ENCODE measurements around the gene SH3YL1.

SH3YL1 gene

DNA sequence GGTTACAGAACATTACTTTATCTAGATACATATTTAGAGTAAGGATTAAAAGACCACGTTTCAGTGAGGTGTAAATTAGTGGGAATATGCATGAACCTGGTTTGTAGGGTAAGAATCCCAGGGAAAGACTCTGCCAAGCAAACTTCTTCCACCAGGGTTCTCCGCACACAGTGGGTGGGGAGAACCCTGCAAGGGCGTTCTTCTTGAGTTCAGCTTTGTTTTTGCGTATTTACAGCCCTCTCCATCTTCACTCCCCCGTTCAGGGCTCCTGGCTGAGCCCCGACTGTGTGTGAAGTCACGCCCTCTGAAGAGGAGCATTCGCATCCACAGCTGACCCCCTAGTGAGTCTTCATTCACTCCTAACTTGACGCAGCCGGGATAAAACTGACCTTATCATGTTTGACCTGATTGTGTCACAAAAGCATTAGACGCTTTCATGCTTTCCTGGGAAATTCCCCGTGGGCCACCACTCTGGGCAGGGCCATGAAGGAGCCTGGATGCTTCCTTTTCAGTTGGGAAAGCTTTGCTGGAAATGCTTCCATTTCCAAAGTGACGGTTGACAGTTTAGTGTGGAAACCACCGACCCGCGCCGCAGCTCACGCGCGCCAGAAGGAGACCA lies 23.1 kb upstream of the SH3YL1 start:
- TF ChIP-seq, protein P1, sequence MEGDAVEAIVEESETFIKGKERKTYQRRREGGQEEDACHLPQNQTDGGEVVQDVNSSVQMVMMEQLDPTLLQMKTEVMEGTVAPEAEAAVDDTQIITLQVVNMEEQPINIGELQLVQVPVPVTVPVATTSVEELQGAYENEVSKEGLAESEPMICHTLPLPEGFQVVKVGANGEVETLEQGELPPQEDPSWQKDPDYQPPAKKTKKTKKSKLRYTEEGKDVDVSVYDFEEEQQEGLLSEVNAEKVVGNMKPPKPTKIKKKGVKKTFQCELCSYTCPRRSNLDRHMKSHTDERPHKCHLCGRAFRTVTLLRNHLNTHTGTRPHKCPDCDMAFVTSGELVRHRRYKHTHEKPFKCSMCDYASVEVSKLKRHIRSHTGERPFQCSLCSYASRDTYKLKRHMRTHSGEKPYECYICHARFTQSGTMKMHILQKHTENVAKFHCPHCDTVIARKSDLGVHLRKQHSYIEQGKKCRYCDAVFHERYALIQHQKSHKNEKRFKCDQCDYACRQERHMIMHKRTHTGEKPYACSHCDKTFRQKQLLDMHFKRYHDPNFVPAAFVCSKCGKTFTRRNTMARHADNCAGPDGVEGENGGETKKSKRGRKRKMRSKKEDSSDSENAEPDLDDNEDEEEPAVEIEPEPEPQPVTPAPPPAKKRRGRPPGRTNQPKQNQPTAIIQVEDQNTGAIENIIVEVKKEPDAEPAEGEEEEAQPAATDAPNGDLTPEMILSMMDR (IDR thresholded peaks at IDR 0.05; ENCODE audit: borderline replicate concordance, control extremely low read depth, extremely low read depth, insufficient read depth, missing control alignments), result no peak
- in situ Hi-C loops (cut with MboI; ENCODE audit: low sequenced_read_pairs, unreplicated experiment), result no loop called here
- DNase-seq (ENCODE audit: low spot score), result no peak

DNA sequence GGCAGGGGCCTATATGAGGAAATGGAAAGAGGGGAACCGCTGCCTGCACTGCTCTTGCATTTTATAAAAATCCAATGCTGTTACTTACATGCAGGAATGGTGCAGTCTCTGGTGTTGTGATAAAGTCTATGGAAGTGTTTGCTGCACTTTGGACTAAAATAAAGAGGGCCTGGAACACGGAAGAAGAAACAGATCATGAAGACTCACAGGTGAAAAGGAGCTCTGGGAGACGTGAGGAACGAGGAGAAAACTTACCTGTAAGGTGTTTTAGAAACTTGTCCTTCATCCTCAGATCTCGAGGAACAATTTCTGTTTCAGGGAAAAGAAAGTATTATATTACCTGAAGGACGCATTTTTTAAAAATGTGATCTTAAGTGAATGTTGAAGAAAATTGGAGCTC lies 22.2 kb upstream of the SH3YL1 start:
- TF ChIP-seq, protein P1 (IDR thresholded peaks at IDR 0.05; ENCODE audit: borderline replicate concordance, control extremely low read depth, extremely low read depth, insufficient read depth, missing control alignments), result no peak
- in situ Hi-C loops (cut with MboI; ENCODE audit: low sequenced_read_pairs, unreplicated experiment), result no loop called here
- DNase-seq (ENCODE audit: low spot score), result no peak

- TF ChIP-seq, protein P1 (IDR thresholded peaks at IDR 0.05; ENCODE audit: borderline replicate concordance, control extremely low read depth, extremely low read depth, insufficient read depth, missing control alignments), result no peak
- in situ Hi-C loops (cut with MboI; ENCODE audit: low sequenced_read_pairs, unreplicated experiment), result no loop called here
- no peak for DNase-seq (ENCODE audit: low spot score)
Measured at GRCh38 chr2:285531-285930, 21.7 kb upstream of the SH3YL1 start.

GRCh38 chr2:284896-285492 lies 21.2 kb upstream of the SH3YL1 start:
- in situ Hi-C loops (cut with MboI; ENCODE audit: low sequenced_read_pairs, unreplicated experiment), result no loop called here
- TF ChIP-seq, protein P1 (IDR thresholded peaks at IDR 0.05; ENCODE audit: borderline replicate concordance, control extremely low read depth, extremely low read depth, insufficient read depth, missing control alignments), result no peak
- DNase-seq (ENCODE audit: low spot score), result no peak

GRCh38 chr2:283996-284794 lies 20.4 kb upstream of the SH3YL1 start:
- TF ChIP-seq, protein P1 (IDR thresholded peaks at IDR 0.05; ENCODE audit: borderline replicate concordance, control extremely low read depth, extremely low read depth, insufficient read depth, missing control alignments), result no peak
- no peak for DNase-seq (ENCODE audit: low spot score)
- in situ Hi-C loops (cut with MboI; ENCODE audit: low sequenced_read_pairs, unreplicated experiment), result no loop called here

DNA sequence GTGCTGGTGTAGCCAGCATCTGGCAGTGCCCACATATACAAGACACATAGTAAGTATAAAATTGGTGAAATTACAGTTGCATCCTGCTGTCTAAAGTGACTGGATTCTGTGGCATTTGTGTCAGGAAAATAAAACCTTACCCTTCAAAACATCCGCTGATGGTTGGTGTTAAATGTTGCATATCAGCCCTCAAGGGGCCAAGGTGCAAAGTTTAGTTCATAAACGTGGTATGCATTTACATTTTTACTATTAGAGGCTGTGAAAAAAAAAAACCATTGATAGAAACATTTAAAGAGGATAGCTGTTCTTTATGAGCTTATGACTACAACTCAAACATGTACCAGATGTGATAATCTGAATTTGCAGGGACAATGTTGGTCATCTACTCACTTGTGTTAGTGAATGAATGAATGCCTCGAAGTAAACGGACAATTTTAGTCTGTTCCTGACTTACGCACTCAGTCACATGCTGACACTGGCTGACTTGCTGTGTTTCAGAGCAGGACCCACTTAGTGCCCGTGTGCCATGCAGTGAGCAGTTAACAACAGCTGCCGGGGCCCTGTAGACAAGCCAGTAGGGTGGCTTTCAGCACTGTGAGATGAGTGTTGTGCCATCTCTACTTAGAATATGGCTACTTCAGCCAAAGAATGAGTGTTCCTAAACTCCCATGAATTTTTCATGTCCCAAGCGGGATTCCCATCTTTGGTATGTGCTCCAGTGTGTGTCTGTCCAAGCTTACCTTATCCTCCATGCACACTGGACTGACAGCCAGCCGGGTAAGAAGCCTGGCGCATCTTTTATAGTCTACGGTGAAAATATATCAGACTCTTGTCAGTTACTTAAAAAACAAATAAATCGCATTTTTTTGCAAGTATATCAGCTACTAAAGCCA lies 18.8 kb upstream of the SH3YL1 start:
- DNase-seq (ENCODE audit: low spot score), result no peak
- TF ChIP-seq, protein P1 (IDR thresholded peaks at IDR 0.05; ENCODE audit: borderline replicate concordance, control extremely low read depth, extremely low read depth, insufficient read depth, missing control alignments), result no peak
- in situ Hi-C loops (cut with MboI; ENCODE audit: low sequenced_read_pairs, unreplicated experiment), result no loop called here

All from GM13976 (cell line).